ENCODE measurements around the gene ZFP92.

ZFP92 gene

DNA sequence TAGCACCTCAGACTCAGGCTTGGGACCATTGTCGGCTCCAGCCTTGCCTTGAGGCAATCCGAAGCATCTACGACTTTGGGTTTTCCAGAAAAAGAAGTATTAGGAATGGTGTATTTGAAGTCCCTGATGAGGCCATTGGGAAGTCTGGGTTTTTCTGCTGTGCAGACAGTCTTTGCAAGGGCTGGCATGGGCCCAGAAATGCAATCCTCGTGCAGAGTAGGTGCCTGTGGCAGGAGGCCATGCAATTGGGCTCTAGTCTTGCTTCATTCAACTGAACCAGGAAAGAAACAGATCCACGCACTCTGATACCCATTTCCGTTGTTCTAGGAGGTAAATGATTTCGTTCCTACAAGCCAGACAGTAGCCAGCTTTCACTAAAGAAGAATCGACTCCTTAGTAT is 12.4 kb downstream of the ZFP92 start:
- no peaks in the 10 kb centered on the region for H3K36me3 ChIP-seq
- H3K4me3 ChIP-seq (ENCODE audit: low read depth, low read length): no peak overlapping the region
- H3K4me1 ChIP-seq: no peaks in the 10 kb centered on the region
- no peaks in the 10 kb centered on the region for H3K9me3 ChIP-seq
- no peaks in the 10 kb centered on the region for H3K27me3 ChIP-seq
- TF ChIP-seq, protein P1, sequence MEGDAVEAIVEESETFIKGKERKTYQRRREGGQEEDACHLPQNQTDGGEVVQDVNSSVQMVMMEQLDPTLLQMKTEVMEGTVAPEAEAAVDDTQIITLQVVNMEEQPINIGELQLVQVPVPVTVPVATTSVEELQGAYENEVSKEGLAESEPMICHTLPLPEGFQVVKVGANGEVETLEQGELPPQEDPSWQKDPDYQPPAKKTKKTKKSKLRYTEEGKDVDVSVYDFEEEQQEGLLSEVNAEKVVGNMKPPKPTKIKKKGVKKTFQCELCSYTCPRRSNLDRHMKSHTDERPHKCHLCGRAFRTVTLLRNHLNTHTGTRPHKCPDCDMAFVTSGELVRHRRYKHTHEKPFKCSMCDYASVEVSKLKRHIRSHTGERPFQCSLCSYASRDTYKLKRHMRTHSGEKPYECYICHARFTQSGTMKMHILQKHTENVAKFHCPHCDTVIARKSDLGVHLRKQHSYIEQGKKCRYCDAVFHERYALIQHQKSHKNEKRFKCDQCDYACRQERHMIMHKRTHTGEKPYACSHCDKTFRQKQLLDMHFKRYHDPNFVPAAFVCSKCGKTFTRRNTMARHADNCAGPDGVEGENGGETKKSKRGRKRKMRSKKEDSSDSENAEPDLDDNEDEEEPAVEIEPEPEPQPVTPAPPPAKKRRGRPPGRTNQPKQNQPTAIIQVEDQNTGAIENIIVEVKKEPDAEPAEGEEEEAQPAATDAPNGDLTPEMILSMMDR (IDR thresholded peaks at IDR 0.05; ENCODE audit: low read depth, low read length): no peak
- no peak for DNase-seq

DNA sequence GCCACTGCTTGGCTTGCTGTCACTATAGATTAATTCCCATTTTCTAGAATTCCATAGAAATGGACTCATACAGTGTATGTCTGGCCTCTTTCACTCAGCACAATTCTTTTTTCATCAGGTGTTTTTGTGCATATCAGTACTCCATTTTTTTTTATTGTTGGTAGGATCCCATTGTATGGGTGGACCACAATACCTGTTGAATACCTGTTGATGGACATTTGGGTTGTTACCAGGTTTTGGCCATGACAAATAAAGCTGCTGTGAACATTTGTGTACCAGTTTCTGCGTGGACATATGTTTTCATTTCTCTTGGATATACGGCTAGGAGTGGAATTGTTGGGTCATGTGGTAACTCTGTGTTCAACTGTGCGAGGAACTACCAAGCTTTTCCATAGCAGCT is 14.9 kb downstream of the ZFP92 start:
- H3K4me1 ChIP-seq: no peaks in the 10 kb centered on the region
- H3K27me3 ChIP-seq: no peaks in the 10 kb centered on the region
- no peaks in the 10 kb centered on the region for H3K36me3 ChIP-seq
- H3K4me3 ChIP-seq (ENCODE audit: low read depth, low read length): no peak overlapping the region
- DNase-seq: no peak
- no peaks in the 10 kb centered on the region for H3K9me3 ChIP-seq
- TF ChIP-seq, protein P1 (IDR thresholded peaks at IDR 0.05; ENCODE audit: low read depth, low read length): no peak

DNA sequence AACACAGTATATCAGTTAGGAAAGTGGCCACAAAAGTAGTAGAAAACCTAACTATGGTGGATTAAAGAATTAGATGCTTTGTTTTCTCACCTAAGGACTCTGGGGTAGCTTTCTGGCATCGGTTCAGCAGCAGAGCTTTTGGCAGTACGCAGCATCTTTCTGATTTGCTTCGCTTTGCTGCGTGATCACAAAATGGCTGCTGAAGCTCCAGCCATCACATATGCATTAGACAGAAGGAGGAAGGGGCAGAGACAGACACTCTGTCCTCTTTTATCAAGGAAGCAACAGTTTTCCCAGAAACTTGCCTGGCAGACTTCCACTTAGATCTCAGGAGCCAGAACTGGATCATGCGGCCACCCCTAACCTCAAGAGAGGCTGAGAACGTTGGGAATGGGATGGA is 19.5 kb downstream of the ZFP92 start:
- Histone ChIP-seq H3K4me1 (no peaks in the 10 kb centered on the region), H3K4me3 (ENCODE audit: low read depth, low read length) (no peak overlapping the region), H3K36me3 (no peaks in the 10 kb centered on the region), H3K27me3 (no peaks in the 10 kb centered on the region), H3K9me3 (no peaks in the 10 kb centered on the region)
- DNase-seq: no peak
- TF ChIP-seq, protein P1 (IDR thresholded peaks at IDR 0.05; ENCODE audit: low read depth, low read length): no peak

DNA sequence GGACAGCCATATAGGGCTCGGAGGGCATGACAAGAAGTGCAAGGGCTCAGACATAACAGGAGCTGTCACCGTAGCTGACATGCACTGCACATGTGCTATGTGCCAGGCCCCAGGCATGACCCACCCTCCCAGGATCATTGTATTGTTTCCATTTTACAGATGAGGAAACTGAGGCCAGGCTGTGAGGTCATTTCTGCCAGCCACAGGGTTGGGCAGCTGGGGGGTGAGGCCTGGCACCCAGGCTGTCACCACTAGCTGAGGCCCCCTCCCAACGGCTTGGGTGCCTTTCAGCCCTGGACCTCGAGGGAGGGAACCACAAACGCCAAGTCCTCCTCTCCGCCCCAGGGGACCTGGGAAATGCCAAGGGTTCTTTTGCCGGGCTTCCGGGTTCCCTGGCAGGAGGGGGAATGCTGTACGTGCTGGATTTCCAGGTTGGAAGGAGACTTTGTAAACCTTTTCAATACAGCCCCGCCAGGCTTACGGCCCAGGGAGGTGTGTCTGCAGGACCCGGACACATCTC is 21.9 kb downstream of the ZFP92 start:
- no peaks in the 10 kb centered on the region for H3K27me3 ChIP-seq
- H3K36me3 ChIP-seq: no peaks in the 10 kb centered on the region
- H3K4me1 ChIP-seq: no peaks in the 10 kb centered on the region
- no peak for DNase-seq
- no peak overlapping the region for H3K4me3 ChIP-seq (ENCODE audit: low read depth, low read length)
- no peaks in the 10 kb centered on the region for H3K9me3 ChIP-seq
- TF ChIP-seq, protein P1 (IDR thresholded peaks at IDR 0.05; ENCODE audit: low read depth, low read length): no peak

DNA sequence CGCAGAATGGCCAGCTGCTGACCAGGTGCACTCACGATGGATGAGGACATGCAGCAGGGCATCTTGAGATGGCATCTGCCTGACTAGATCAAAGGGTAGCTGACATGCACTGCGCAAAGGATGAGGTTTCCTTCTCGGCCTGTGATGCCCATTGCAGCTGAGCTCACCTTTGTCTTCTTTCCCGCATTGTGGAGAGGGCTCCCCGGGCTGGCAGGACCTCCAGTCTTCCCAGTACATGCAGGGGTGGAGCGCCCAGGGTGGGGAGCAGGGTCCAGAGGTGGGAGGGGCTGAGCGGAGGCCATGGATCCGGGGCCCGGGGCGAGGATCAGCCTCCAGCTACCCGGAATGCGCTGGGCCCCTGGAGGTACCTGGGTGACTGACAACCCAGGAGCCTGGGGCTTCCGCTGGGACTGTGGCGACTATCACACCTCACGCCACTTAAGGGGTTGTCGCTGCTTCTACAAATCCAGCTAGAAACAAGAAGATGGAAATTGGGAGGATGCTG is 22.6 kb downstream of the ZFP92 start:
- Histone ChIP-seq H3K9me3 (no peaks in the 10 kb centered on the region), H3K27me3 (no peaks in the 10 kb centered on the region)
- TF ChIP-seq, protein P1 (IDR thresholded peaks at IDR 0.05; ENCODE audit: low read depth, low read length): no peak

DNA sequence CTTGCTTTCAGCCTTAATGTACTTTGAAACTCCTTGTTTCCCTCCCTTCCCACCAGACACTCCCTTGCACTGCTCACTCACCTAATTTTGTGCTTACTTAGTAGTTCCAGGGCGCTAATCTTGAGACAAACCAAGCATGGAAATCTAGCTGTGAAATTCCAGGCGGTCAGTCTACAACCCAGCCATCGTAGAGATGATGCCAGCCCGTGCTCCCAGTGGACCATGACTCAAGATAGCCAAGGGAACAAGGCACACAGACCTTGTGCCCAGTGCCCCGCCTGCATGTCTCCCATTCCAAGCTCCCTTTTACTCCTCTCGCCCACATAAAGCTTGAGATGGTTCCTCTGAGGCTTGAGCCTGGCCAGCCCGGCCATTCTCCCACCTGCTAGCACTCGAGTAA is 23.5 kb downstream of the ZFP92 start:
- no peaks in the 10 kb centered on the region for H3K27me3 ChIP-seq
- H3K9me3 ChIP-seq: no peaks in the 10 kb centered on the region
- DNase-seq: no peak
- no peaks in the 10 kb centered on the region for H3K4me1 ChIP-seq
- no peaks in the 10 kb centered on the region for H3K36me3 ChIP-seq
- H3K4me3 ChIP-seq (ENCODE audit: low read depth, low read length): no peak overlapping the region
- TF ChIP-seq, protein P1 (IDR thresholded peaks at IDR 0.05; ENCODE audit: low read depth, low read length): no peak

More for the DNA sequence above, 22.6 kb downstream of the ZFP92 start:
- Histone ChIP-seq H3K4me3 (ENCODE audit: low read depth, low read length) (no peak overlapping the region), H3K36me3 (no peaks in the 10 kb centered on the region), H3K4me1 (no peaks in the 10 kb centered on the region)
- DNase-seq: no peak

Measured in BE2C (cell line).